ENCODE data around the gene MAP3K1.
"Not testable (repeated sequence)": the region's sequence is repeated elsewhere in the genome, so short reads cannot be mapped to it uniquely, and the experiment has no call there.

The MAP3K1 gene

DNA sequence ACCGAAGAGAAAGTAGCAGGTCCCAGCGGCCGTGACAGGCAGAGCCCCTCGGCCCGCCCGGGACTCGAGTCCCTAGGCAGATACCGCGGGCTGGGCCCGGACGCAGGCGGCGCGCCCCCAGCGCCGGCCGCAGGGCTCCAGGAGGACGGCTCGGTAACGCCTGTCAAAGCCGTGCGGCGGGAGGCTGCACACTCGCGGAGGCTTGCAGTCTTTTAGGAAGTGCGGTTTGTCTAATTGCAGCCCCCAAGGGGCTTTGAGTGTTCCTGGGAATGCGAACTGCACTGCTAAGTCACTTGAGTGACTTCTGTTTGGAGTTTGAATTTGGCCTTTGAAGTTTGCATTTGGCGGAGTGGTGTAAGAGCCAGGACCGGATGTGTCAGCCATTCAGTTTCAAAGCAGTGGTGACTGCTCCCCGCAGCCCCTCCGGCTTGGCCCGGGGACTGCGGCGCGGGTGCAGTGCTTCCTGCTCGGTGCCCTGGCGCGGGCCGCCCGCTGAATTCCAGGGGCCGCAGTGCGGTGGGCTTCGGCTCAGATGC lies 1.3 kb downstream of the MAP3K1 start:
- DNase-seq: peak; percentile 24

- DNase-seq: no peak
Measured at GRCh38 chr5:56817263-56818014, 2.1 kb downstream of the MAP3K1 start.

GRCh38 chr5:56818450-56819037 lies 3.2 kb downstream of the MAP3K1 start:
- DNase-seq: no peak

DNA sequence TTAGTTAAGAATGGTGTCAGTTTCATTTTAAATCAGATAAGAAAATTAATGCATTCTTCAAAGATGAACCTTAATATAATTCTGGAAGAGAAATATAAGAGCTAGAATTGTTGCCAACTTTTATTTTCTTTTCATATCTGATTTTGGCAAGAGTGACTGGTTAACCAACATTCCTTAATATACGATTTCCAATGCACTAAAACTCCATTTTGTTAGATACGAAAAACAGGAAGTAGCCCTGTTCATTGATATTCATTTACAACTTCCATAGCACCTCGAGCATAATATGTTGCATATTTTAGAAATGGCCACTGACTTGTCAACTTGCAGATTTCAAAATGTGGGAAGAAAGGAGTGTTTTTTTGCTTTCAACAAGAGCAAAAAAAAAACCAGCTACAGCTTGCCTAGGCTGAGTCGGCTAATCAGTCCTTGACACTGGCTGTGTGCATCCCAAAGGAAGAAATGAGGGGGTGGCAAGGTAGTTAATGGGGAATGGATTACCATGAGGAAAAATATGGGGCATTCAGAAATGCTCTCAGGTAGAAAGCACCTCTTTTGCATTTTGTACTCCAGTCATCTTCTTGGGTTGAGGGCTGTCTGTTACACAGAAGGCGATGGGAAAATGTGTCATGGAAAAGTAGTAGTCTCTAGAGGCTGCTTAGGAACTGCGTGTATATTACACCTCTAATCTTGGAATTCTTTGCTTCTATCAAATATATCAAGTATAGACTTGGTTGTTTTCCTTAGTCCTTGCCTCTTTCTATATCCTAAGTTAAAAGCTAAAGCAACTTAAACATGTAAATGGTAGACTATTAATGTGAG lies 3.9 kb downstream of the MAP3K1 start:
- DNase-seq: no peak

DNA sequence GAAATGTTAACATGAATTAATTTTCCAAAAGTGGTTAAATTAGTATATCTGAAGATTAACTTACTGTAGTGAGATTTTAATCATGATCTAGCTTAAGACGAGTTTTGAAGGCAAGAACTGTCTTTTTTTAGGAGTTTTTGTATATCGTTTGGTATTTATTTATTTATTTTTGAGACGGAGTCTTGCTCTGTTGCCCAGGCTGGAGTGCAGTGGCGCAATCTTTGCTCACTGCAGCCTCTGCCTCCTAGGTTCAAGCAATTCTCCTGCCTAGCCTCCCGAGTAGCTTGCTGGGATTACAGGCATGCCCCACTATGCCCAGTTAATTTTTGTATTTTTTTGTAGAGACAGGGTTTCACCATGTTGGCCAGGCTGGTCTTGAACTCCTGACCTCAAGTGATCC lies 6.5 kb downstream of the MAP3K1 start:
- DNase-seq: not testable (repeated sequence)

- no peak for DNase-seq
Measured at GRCh38 chr5:56822981-56823380, 7.6 kb downstream of the MAP3K1 start.

- DNase-seq: no peak
Measured at GRCh38 chr5:56824019-56824418, 8.7 kb downstream of the MAP3K1 start.

- no peak for DNase-seq
Measured at GRCh38 chr5:56825222-56825824, 10.0 kb downstream of the MAP3K1 start.

DNA sequence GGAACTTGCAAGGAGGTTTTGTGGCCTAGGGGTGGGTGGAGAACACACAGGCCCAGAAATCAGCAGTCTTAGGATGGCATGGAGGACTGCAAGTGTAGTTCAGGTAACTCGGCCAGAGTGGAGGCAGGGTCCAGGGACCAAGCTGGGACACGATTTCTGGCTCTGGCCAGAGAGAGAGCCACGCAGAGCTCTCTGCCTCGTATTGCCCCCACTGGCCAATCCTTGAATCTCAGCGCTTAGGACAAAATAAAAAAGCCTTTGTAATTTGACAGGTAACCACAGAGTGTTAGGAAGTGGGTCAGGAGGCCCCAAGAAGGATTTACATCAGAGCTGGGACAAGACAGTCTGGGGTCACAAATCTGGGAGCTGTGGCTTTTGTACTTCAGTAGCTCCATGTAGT lies 11.7 kb downstream of the MAP3K1 start:
- no peak for DNase-seq

DNA sequence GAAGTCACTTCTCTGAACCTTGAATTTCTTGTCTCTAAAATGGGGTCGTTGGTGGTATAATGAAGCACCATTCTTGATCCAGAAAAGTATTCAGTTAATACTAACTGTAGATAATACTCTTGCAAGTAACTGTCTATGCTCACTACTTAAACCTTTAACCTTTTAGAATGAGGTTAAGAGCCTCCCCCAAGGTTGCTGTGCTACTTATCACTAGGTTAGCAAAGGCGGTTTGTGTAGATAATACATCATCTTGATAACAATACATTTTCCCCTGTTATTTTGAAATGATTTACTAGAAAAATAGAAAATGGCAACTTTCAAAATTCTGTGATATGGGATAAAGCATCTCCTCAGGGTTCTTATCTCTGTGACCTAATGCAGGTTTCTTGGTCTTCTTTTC lies 12.6 kb downstream of the MAP3K1 start:
- no peak for DNase-seq

DNA sequence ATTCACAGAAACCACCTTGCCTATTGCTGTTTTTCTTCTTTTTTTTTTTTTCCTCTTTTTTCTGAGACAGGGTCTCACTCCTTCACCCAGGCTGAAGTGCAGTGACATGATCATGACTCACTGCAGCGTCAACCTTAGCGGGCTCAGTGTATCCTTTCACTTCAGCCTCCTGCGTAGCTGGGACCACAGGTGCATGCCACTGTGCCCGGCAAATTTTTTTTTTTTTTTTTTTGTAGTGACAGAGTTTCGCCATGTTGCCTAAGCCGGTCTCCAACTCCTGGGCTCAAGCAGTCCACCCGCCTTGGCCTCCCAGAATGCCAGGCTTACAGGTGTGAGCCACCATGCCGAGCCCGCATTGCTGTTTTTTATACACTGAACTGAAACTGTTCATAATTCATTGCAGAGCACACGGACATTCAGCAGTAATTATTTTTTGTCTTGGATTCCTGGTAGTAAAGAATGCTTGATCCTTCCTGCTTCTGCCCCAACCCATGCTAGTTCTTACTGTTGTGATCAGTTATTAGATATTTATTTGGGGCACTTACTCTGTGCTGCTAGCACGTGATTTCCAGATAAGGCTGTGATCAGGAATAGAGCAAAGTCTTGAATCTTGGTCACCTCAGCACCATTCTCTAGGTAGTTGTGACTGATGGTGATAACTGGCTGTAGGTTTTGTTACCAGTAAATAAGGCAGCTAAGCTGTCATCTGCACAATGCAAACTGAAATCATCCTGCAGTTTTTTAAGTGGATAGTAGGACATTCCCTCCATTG lies 14.0 kb downstream of the MAP3K1 start:
- peak; percentile 17 for DNase-seq

DNA sequence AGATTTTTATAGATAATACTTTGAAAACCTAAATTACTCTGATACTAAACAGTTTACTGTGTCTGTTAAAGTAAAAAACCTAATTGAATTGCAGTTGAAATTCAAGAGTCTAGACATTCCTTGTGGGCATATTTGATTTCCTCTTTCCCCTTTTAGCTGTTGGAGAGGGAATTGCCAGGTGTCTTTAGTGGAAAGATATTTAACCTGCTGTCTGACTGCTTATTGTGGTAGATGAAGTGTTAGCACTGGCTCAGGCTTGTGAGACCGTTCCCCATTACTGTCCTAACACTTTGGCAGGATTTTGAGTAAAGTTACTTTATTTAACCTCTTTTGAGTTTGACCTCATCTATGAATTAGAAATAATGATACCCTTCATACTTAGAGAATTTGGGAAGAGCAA lies 16.4 kb downstream of the MAP3K1 start:
- DNase-seq: no peak

DNA sequence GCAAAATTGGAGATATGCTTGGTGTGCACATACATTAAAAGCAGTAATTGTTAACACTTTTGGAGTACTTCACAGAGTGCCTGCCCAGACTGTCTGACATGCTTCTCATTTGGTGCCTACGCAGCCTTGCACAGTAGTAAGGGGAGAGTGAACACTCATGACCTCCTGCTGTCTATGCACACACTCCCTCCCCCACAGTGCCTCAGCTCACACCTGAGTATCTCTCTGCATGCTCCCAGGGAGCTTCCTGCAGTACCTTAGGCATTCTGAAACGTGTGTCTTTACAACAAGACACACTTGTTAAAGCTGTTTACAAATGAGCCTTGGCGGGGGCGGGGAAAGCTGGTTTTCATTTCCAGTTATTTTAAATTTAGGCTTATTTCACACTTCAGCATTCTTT lies 18.0 kb downstream of the MAP3K1 start:
- DNase-seq: peak; percentile 39

GRCh38 chr5:56837381-56837780 lies 22.0 kb downstream of the MAP3K1 start:
- no peak for DNase-seq

- DNase-seq: no peak
Measured at GRCh38 chr5:56837956-56838355, 22.6 kb downstream of the MAP3K1 start.

- no peak for DNase-seq
Measured at GRCh38 chr5:56838409-56839039, 23.2 kb downstream of the MAP3K1 start.

DNA sequence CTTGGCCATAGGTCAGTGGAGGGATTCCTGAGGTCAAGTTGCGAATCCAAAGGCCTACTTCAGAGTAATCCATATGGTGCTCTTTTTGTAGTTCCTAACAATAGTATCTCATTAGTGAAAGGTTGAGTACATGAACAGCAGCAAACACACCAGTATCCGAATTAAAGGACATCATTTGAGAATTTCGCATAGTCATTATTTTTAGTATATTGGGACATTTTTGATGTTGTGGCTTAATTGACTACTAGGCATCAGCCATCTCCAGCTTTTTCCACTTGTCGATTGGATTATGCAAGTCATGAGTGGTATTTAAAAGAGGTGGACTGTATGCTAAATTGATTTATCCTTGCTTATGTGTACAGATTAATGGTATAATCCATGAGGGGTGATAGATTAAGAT lies 23.7 kb downstream of the MAP3K1 start:
- DNase-seq: no peak

DNA sequence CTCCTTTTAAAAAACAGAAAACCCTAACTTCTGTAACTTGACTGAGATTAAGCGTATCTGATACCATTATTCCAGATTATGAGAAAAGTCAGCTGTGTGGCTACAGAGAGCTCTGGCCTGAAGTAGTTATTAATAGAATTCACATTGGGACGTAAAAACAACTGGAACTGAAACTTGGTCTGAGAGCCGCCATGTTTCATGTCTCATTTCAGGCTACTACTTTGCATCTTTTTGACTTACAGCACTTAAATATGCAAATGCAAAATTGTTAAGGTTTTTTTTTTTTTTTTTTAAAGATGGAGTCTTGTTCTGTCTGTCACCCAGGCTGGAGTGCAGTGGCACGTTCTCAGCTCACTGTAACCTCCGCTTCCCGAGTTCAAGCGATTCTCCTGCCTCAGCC lies 25.2 kb downstream of the MAP3K1 start:
- no peak for DNase-seq

DNA sequence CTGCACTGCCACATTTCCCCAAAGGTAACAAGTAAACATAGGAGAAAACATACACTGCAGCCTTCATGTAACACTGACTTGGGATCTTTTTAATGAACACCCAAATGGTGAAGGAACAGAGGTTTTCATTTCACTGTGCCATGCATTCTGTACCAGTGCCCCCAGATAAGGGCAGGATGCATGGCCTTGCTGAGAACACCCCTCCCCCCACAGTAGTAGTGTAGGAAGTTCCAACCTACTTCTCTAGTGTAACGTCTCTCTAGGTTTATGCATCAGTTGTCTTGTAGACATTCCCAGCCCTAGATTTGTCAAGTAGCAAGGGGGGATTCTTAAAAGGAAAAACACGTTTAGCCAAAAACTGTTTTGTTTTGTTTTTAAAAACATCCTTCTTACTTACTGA lies 29.9 kb downstream of the MAP3K1 start:
- DNase-seq: no peak

DNA sequence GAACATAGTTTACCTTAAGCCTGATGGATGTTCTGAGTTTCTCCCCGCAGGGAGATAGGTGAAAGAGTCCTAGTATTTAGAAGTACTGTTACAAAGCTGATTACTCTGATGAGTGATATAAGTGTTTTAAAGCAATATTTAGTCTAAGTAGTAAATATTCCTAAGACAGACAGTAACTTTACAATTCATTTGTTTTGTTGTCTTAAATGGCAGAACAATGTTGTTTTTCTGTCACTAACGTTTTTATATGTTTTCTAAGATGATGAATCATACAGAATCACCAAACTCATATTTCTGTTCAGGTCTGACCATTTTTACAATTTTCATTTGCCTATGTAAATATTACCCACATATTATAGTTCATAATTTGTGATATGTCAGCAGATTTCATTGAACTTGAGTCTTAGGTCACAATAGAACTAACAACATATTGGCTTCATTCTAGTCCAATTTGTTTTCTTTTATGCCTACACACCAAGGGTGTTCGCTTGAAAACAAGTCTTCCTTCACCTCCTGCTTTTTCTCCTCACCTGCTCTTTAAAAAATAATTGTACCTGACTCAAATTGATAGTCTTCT lies 30.6 kb downstream of the MAP3K1 start:
- no peak for DNase-seq

DNA sequence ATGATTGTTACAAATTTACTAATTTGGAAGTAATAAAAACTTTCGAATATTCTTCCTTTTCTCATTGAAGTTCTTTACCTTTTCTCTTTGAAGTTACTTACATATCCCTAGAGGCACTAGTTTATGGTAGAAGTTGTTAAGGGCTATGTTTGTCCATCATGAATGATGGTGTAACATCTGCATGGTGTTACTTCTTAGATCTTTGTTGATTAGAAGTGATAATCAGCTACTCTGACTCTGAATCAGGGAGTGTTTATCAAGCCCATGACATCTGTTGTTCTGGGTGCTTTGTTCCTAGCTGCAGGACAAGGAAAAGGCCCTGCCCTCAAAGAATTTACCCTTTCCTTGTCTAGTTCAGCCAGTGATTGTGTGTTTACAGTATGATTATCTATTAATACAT lies 32.9 kb downstream of the MAP3K1 start:
- DNase-seq: no peak

DNA sequence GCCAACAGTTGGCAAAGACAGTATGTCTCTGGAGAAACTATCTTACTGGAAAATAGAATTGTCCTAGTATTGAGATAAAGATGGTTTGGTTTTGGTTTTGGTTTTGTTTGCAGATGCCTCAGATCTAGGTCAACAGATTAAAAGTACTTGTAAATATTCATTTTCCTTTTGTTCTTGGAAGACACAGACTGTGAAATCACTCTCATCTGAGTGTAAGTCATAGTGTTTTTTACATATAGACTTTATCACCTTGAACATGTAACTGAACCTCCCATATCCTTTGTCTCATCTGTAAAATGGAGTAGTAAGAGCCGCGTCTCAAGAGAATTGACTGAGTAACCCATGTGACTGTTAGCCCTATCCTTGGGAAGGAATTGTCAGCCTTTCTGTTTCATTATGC lies 34.3 kb downstream of the MAP3K1 start:
- no peak for DNase-seq

All from NCI-H2029 (cell line).